Spleen (tissue), 7 donors: ENCODE measurements around the gene CCDC54.

Experiments
- POLR2A ChIP-seq, 3 donors: fragments of 450-650 bp; IDR thresholded peaks; one replicate each; pipeline ENCODE4 v1.5.1; 2017; ENCODE audit warnings: antibody characterized with exemption in 3 of 3, mild to moderate bottlenecking in 1 of 3
- POLR2AphosphoS5 ChIP-seq, 3 donors: sonication (generic); formaldehyde crosslinking; IDR thresholded peaks; one replicate each; pipeline ENCODE4 v1.5.1; 2017; ENCODE audit warnings: antibody characterized with exemption in 3 of 3
- TF ChIP-seq, protein P1 (sequence below), 11 experiments: fragments of 200-600 bp in 7 of 11; fragments of 450-650 bp in 4 of 11; sonication (generic) in 4 of 11; IDR thresholded peaks in 8 of 11; conservative IDR thresholded peaks in 3 of 11; 1 replicate in 7 of 11; 2 replicates in 4 of 11; pipeline versions ENCODE4 v1.4.0 to v1.8.0; 2016 to 2021; ENCODE audit warnings: antibody characterized with exemption in 11 of 11, inconsistent platforms in 4 of 11, mild to moderate bottlenecking in 1 of 11
- donor health status: DM: no; HTN: no; CAD: no; lungs with moderate emphysema.
- donor health status: DM: no; HTN: no; CAD: no.
- donor health status: DM: no; HTN: no; CAD: no.

DNA sequence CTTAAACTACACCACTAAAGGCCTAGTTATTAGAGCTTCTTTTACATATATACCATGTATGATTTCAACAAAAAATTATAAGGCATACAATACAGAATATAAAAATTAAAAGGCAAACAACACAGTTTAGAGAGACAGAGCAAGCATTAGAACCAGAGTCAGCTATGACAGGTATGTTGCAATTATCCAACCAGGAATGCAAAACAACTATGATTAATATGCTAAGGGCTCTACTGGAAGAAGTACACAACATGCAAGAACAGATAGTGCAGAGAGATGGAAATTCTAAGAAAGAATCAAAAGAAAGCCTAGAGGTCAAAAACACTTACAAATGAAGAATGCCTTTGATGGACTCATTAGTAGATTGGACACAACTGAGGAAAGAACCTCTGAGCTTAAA, 39.6 kb downstream of the CCDC54 start:
- TF ChIP-seq POLR2A (IDR thresholded peaks at IDR 0.05) (no peak), POLR2AphosphoS5 (IDR thresholded peaks at IDR 0.05) (no peak)
- TF ChIP-seq, protein P1, sequence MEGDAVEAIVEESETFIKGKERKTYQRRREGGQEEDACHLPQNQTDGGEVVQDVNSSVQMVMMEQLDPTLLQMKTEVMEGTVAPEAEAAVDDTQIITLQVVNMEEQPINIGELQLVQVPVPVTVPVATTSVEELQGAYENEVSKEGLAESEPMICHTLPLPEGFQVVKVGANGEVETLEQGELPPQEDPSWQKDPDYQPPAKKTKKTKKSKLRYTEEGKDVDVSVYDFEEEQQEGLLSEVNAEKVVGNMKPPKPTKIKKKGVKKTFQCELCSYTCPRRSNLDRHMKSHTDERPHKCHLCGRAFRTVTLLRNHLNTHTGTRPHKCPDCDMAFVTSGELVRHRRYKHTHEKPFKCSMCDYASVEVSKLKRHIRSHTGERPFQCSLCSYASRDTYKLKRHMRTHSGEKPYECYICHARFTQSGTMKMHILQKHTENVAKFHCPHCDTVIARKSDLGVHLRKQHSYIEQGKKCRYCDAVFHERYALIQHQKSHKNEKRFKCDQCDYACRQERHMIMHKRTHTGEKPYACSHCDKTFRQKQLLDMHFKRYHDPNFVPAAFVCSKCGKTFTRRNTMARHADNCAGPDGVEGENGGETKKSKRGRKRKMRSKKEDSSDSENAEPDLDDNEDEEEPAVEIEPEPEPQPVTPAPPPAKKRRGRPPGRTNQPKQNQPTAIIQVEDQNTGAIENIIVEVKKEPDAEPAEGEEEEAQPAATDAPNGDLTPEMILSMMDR (IDR thresholded peaks at IDR 0.05 in 8 of 11, conservative IDR thresholded peaks at IDR 0.05 in 3 of 11): no peak
